ENCODE results near the gene MT1E. TPM values are rescaled to one million over a fixed set of nuclear protein-coding genes. Genes with fewer than 3 reads are reported as not detected.

MT1E gene
- total and polyA plus RNA-seq, 2 of the 13 experiments (the other 11 are each of a cell fraction or from before 2014, with no cell fraction given) = 110 to 1,072 TPM

- TF ChIP-seq SNAPC4 (CRISPR knock-in tag; IDR thresholded peaks at IDR 0.05) (no peak; the same call in 1 of the 2 replicates), ZNF335 (CRISPR knock-in tag; IDR thresholded peaks at IDR 0.05) (no peak; the same call in 1 of the 2 replicates), LBX2 (CRISPR knock-in tag; IDR thresholded peaks at IDR 0.05; ENCODE audit: borderline replicate concordance) (peak; percentile 37), SNRNP70 (IDR thresholded peaks at IDR 0.05; ENCODE audit: low read depth, low read length) (no peak), RARG (CRISPR knock-in tag; IDR thresholded peaks at IDR 0.05; ENCODE audit: low read depth) (no peak), TAF1 (CRISPR knock-in tag; IDR thresholded peaks at IDR 0.05) (peak; percentile 89), ZBTB21 (CRISPR knock-in tag; IDR thresholded peaks at IDR 0.05) (0 out of 2 replicates have a peak, but pooled peaks have one; percentile 38), ARID5B (CRISPR knock-in tag; IDR thresholded peaks at IDR 0.05) (0 out of 2 replicates have a peak, but pooled peaks have one; percentile 72), TMF1 (CRISPR knock-in tag; IDR thresholded peaks at IDR 0.05; ENCODE audit: low read depth) (peak; percentile 64; the same call in 1 of the 2 replicates), SRSF1 (optimal IDR thresholded peaks at IDR 0.05; ENCODE audit: low read depth, low read length) (peak; percentile 88), PHB2 (IDR thresholded peaks at IDR 0.05; ENCODE audit: partially characterized antibody) (no peak), TBP (CRISPR knock-in tag; IDR thresholded peaks at IDR 0.05) (no peak; the same call in 1 of the 2 replicates)
- TF ChIP-seq, protein P1, sequence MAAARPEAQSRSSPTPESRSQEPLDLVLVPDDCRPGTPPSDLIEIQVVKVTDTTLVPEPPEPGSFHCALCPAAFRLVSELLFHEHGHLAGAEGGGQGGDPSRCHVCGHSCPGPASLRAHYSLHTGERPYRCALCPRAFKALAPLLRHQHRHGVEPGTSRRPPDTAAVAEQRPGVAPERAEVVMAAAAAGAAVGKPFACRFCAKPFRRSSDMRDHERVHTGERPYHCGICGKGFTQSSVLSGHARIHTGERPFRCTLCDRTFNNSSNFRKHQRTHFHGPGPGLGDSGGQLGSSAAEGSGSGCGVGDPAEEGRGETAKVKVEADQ (CRISPR knock-in tag; IDR thresholded peaks at IDR 0.05; ENCODE audit: borderline replicate concordance) = peak; percentile 70; the same call in 1 of the 2 replicates
- TF ChIP-seq, protein P2, sequence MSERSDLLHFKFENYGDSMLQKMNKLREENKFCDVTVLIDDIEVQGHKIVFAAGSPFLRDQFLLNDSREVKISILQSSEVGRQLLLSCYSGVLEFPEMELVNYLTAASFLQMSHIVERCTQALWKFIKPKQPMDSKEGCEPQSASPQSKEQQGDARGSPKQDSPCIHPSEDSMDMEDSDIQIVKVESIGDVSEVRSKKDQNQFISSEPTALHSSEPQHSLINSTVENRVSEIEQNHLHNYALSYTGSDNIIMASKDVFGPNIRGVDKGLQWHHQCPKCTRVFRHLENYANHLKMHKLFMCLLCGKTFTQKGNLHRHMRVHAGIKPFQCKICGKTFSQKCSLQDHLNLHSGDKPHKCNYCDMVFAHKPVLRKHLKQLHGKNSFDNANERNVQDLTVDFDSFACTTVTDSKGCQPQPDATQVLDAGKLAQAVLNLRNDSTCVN (CRISPR knock-in tag; IDR thresholded peaks at IDR 0.05; ENCODE audit: borderline replicate concordance) = no peak; the same call in 1 of the 2 replicates
Observed at GRCh38 chr16:56608043-56608875, 17.3 kb upstream of the MT1E start, which contains the start of gene MT2A (continued).

Measured in HepG2 (cell line).